Esophagus muscularis mucosa (tissue), 4 donors: ENCODE data around the gene ATG14. TPM values are rescaled to one million over a fixed set of nuclear protein-coding genes. Genes with fewer than 3 reads are reported as not detected.
A peak's percentile ranks its signal among the peaks of the same experiment; 100 is the strongest.

ENCODE experiments used
- DNase-seq: peaks from one replicate; pipeline ENCODE4 v3.0.0-alpha.2; 2017; ENCODE audit errors: extremely low spot score
- H3K27ac ChIP-seq, 4 donors: fragments of 200-600 bp; sonication (generic); replicated peaks in 1 of 4; 1 replicate in 3 of 4; 2 replicates in 1 of 4; pipeline ENCODE4 v1.5.1; 2016 to 2019; ENCODE audit warnings: mild to moderate bottlenecking in 1 of 4
- H3K27me3 ChIP-seq, 4 donors: fragments of 200-600 bp; sonication (generic); one replicate each; pipeline versions ENCODE4 v1.5.1 to v1.6.0; 2016 to 2019
- H3K36me3 ChIP-seq, 4 donors: fragments of 200-600 bp; sonication (generic); one replicate each; pipeline ENCODE4 v1.5.1; 2016 to 2019
- H3K4me1 ChIP-seq, 4 donors: fragments of 200-600 bp; sonication (generic); one replicate each; pipeline ENCODE4 v1.5.1; 2016 to 2019
- H3K4me3 ChIP-seq, 4 donors: fragments of 200-600 bp; sonication (generic); 1 replicate in 2 of 4; 2 replicates in 2 of 4; pipeline ENCODE4 v1.5.1; 2016 to 2019; ENCODE audit warnings: mild to moderate bottlenecking in 4 of 4, moderate library complexity in 1 of 4
- H3K9me3 ChIP-seq, 4 donors: fragments of 200-600 bp; sonication (generic); 1 replicate in 3 of 4; 2 replicates in 1 of 4; pipeline ENCODE4 v1.5.1; 2016 to 2019
- EP300 ChIP-seq: sonication (generic); formaldehyde crosslinking; IDR thresholded peaks from one replicate; pipeline ENCODE4 v1.6.1; 2017; ENCODE audit warnings: antibody characterized with exemption
- POLR2A ChIP-seq: fragments of 450-650 bp; IDR thresholded peaks from one replicate; pipeline ENCODE4 v1.6.1; 2017; ENCODE audit warnings: antibody characterized with exemption, moderate library complexity, mild to moderate bottlenecking, low read depth
- POLR2AphosphoS5 ChIP-seq, 2 donors: sonication (generic); formaldehyde crosslinking; IDR thresholded peaks; one replicate each; pipeline ENCODE4 v1.6.1; 2017; ENCODE audit warnings: antibody characterized with exemption in 2 of 2
- WGBS: methylation state at CpG from one replicate; pipeline ENCODE4 v1.1.5; 2018; 5-methylcytosine and 5-hydroxymethylcytosine counted together
- intact Hi-C: fragments of 100-400 bp; cut with DNase I; formaldehyde crosslinking; loops from one replicate; pipeline ENCODE4 v1.15.1; 2023
- total RNA-seq, 4 donors: library from RNA; depleted of rRNA; stranded (reverse); fragments of >200 nt; gene quantifications; one replicate each; pipeline versions ENCODE4 v1.1.0 to v1.2.1, GENCODE V29; 2016
- TF ChIP-seq, protein P1 (sequence below), 3 experiments: fragments of 200-600 bp in 2 of 3; fragments of 450-650 bp in 1 of 3; sonication (generic) in 2 of 3; IDR thresholded peaks; one replicate each; pipeline ENCODE4 v1.5.1; 2017 to 2019; ENCODE audit warnings: antibody characterized with exemption in 3 of 3, mild to moderate bottlenecking in 2 of 3, moderate library complexity in 1 of 3

ATG14 gene
- total RNA-seq, 4 donors from 2014 or later = 13.2 to 19.5 (median 15.4) TPM

DNA sequence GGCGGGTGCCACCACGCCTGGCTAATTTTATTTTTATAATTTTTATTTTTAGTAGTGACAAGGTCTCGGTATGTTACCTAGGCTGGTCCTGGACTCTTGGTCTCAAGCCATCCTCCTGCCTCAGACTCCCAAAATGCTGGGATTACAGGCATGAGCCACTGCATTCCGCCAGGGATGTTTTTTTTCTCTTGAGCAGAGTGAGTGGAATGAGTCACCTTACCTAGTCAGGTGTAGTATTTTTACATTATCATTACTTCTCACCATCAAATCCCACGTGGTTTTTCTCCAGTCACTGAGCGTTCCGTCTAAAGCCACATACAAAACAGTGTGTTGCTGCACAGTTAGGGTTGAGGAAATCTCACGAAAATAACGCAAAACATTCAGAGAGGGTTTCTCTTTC lies 29.7 kb upstream of the ATG14 start:
- TF ChIP-seq POLR2A = no peak
- TF ChIP-seq, protein P1, sequence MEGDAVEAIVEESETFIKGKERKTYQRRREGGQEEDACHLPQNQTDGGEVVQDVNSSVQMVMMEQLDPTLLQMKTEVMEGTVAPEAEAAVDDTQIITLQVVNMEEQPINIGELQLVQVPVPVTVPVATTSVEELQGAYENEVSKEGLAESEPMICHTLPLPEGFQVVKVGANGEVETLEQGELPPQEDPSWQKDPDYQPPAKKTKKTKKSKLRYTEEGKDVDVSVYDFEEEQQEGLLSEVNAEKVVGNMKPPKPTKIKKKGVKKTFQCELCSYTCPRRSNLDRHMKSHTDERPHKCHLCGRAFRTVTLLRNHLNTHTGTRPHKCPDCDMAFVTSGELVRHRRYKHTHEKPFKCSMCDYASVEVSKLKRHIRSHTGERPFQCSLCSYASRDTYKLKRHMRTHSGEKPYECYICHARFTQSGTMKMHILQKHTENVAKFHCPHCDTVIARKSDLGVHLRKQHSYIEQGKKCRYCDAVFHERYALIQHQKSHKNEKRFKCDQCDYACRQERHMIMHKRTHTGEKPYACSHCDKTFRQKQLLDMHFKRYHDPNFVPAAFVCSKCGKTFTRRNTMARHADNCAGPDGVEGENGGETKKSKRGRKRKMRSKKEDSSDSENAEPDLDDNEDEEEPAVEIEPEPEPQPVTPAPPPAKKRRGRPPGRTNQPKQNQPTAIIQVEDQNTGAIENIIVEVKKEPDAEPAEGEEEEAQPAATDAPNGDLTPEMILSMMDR (IDR thresholded peaks at IDR 0.05) = no peak
- no peak for TF ChIP-seq POLR2AphosphoS5 (IDR thresholded peaks at IDR 0.05)
- no peak for TF ChIP-seq EP300
- Histone ChIP-seq H3K9me3 (no peaks in the 10 kb centered on the region), H3K27me3 (peaks cover 0 to 19% (median 3%) of the 10 kb centered on the region in 4 donors), H3K4me3 (no peak overlapping the region), H3K36me3 (no peaks in the 10 kb centered on the region), H3K4me1 (peaks cover 0 to 3% (median 2%) of the 10 kb centered on the region in 4 donors), H3K27ac (no peak overlapping the region)
- peak; percentile 47 for DNase-seq
- intact Hi-C loops = loop anchor here (10.0 kb wide), 1 partner anchor 144 kb away; the partner anchor contains the start of gene KTN1
- 91% methylated on average over 9 of the region's 9 CpGs for WGBS

DNA sequence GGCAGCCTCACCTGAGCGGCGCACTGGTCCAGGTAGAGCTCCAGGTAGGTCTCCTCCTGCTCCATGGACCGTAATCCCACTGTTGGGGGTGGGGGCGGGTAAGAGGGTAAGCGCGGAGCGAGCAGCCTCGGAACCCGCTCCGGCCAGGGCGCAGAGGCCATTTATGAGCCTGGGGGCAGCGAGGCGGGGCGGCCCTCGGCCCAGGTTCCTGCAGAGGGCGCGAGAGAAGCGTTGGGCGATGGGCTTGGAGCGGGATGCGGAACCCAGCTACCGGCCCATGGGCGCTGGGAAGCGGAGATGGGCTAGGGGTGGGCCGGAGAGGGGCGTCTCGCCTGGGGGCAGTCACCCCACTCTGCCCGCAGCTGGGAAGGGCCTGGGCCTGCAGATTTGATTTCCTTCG lies 28.8 kb upstream of the ATG14 start, which contains the start of gene TBPL2:
TSS of gene TBPL2 (minus strand) at position 232 of the 400 bp plus-strand sequence. CDS start at position 65, 167 bp downstream.
- DNase-seq = peak; percentile 86
- H3K9me3 ChIP-seq = no peaks in the 10 kb centered on the region
- H3K4me1 ChIP-seq = no peaks in the 10 kb centered on the region
- intact Hi-C loops = loop anchor here (10.0 kb wide), 1 partner anchor 144 kb away; the partner anchor contains the start of gene KTN1
- TF ChIP-seq EP300 (no peak), POLR2A (no peak), POLR2AphosphoS5 (IDR thresholded peaks at IDR 0.05) (no peak)
- TF ChIP-seq, protein P1 (IDR thresholded peaks at IDR 0.05) = no peak
- no peak within 1 kb of the TSS for H3K27ac ChIP-seq
- no peak within 1 kb of the TSS for H3K4me3 ChIP-seq
- H3K27me3 ChIP-seq = peaks cover 0 to 19% (median 3%) of the 10 kb centered on the region in 4 donors
- WGBS = 31% methylated on average over 25 of the region's 29 CpGs
- no peaks in the 10 kb centered on the region for H3K36me3 ChIP-seq

DNA sequence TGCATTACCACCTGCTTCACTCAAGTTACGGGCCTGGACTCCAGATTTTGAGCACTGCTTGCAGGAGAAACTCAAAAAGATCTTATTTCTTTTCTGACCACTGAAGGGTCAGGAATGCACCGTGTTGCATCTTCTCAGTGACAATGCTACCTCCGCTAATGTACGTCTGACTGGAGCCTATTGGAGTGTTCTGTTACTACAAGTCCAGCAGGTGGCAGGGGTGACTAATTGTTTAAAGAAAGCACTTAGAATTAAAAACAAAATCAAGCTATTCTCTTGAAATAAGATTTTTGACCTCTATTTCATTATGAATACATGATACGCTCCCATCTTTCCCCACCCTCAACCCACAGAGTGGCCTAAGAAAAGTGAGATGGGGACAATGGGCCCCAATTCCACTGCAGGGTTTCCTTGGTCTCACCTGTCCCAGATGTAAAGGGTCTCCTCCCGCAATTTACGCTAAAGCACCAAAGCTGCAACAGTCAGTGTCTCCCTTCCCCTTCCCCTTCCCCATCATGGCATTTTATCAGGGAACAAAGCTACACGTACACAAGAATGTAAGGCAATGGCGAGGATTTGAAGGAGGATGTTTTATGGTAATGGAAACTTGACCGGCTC lies 26.5 kb upstream of the ATG14 start:
- no peak for TF ChIP-seq EP300
- TF ChIP-seq POLR2AphosphoS5 (IDR thresholded peaks at IDR 0.05) = no peak
- no peak for TF ChIP-seq POLR2A
- TF ChIP-seq, protein P1 (IDR thresholded peaks at IDR 0.05) = peak in 2 of 3 experiments; percentile 36 to 47
- peaks cover 0 to 19% (median 3%) of the 10 kb centered on the region in 4 donors for H3K27me3 ChIP-seq
- H3K4me3 ChIP-seq = no peak overlapping the region
- 46% methylated on average over 10 of the region's 10 CpGs for WGBS
- H3K36me3 ChIP-seq = no peaks in the 10 kb centered on the region
- H3K27ac ChIP-seq = no peak overlapping the region
- peak; percentile 62 for DNase-seq
- intact Hi-C loops = no loop called here
- no peaks in the 10 kb centered on the region for H3K9me3 ChIP-seq
- H3K4me1 ChIP-seq = no peaks in the 10 kb centered on the region

DNA sequence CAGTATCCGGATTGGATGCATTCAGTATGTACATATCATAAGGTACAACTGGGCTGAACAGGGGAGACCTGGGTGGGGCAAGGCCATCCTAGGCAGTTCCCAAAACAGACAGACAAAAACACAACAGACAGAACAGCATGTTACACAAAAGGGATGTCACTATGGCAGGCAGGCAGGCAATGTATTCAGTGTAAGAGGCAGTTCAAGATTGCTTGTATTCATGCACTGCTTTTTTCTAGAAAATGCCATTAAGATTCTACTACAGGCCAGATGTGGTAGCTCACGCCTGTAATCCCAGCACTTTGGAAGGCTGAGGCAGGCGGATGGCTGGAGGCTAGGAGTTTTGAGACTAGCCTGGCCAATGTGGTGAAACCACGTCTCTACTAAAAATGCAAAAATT lies 25.3 kb upstream of the ATG14 start:
- Histone ChIP-seq H3K4me3 (no peak overlapping the region), H3K4me1 (no peaks in the 10 kb centered on the region), H3K36me3 (no peaks in the 10 kb centered on the region), H3K27ac (no peak overlapping the region), H3K27me3 (peaks cover 0 to 19% (median 3%) of the 10 kb centered on the region in 4 donors), H3K9me3 (no peaks in the 10 kb centered on the region)
- intact Hi-C loops = no loop called here
- TF ChIP-seq POLR2A (no peak), EP300 (no peak), POLR2AphosphoS5 (IDR thresholded peaks at IDR 0.05) (no peak)
- TF ChIP-seq, protein P1 (IDR thresholded peaks at IDR 0.05) = no peak
- WGBS = 71% methylated on average over 4 of the region's 4 CpGs
- DNase-seq = peak; percentile 55
